ENCODE results near the gene GNA12.
A peak's percentile ranks its signal among the peaks of the same experiment; 100 is the strongest.
"Not testable (repeated sequence)": the region's sequence is repeated elsewhere in the genome, so short reads cannot be mapped to it uniquely, and the experiment has no call there.

The GNA12 gene

DNA sequence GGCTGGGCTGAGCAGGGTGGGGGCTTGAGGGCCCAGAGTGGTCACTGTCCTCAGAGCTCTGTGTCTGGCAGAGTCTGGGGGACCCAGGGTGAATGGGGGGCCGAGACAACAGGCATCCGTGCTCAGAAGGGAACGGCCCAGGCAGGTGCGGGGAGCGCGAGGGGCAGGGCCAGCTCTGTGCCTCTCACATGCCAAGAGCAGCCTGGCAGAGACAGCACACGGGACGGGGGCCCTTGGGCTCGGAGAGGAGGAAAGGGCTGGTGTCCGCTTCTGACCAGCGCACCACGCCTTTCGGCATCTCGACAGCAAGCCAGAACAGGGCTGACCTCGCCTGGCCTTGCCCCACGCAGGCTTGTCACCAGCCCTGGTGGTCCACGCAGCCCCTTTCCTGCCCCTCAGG lies 142.7 kb downstream of the GNA12 start:
- DNase-seq (ENCODE audit: low read depth in 3 of 3, low spot score in 1 of 3): no peak

DNA sequence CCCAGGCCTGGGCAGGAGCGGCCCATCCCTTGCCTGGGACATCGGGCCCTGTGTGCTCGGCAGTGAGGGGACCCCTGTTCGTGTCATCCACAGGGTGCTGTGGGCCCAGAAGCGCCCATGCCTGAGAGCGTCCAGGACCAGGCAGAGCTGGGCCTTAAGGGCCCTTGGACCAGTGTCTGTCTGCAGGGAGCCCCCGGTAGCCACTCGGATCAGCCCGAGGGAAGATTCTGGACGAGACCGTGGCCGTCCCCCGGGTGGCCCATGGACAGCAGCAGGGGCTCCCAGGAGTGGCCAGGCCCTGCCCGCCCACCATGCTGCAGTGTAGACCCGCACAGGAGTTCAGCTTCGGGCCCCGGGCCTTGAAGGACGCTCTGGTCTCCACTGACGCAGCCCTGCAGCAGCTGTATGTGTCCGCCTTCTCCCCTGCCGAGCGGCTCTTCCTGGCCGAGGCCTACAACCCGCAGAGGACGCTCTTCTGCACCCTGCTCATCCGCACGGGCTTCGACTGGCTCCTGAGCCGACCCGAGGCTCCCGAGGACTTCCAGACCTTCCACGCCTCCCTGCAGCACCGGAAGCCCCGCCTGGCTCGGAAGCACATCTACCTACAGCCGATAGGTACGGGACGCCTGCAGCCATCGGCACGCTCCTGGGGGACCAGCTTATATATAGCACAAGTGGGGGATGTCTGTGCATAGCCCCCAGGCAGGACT lies 143.8 kb downstream of the GNA12 start:
- DNase-seq (ENCODE audit: low read depth in 3 of 3, low spot score in 1 of 3): no peak

GRCh38 chr7:2699289-2699620 lies 144.9 kb downstream of the GNA12 start:
- DNase-seq (ENCODE audit: low read depth in 3 of 3, low spot score in 1 of 3): no peak

GRCh38 chr7:2698581-2699288 lies 145.4 kb downstream of the GNA12 start:
- DNase-seq (ENCODE audit: low read depth in 3 of 3, low spot score in 1 of 3): peak in 2 of 3 donors; percentile 37 to 44

DNA sequence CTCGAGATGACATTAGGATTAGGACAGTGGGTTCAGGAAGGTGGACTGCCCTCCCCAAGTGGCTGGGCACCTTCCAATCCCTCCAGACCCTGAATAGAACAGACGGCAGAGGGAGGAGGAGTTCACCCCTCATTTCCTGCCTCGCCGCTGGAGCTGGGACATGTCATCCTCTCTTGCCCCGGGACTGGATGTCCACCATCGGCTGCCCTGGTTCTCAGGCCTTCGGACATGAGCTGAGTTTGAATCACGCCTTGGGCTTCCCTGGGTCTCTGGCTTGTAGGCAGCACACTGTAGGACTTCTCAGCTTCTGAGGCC lies 150.0 kb downstream of the GNA12 start:
- DNase-seq (ENCODE audit: low read depth in 3 of 3, low spot score in 1 of 3): not testable (repeated sequence)

DNA sequence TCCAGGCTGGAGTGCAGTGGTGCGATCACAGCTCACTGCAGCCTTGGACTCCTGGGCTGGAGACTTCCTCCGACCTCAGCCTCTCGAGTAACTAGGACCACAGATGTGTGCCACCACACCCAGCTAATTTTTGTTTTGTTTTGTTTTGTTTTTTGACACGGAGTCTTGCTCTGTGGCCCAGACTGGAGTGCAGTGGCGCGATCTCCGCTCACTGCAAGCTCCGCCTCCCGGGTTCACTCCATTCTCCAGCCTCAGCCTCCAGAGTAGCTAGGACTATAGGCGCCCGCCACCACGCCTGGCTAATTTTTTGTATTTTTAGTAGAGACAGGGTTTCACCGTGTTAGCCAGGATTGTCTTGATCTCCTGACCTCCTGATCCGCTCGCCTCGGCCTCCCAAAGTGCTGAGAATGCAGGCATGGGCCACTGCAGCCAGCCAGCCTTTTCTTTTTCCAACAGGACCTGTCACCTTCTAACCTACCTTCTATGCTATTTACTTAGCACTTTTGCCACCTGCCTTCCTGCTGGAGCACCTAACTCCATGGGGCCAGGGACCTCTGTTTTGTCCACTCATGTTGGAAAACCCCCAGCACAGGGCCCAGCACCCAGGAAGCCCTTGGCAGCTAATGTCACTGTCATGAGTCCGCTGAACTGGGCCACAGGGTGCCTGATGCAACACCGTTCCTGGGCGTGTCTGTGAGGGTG lies 150.5 kb downstream of the GNA12 start:
- DNase-seq (ENCODE audit: low read depth in 3 of 3, low spot score in 1 of 3): not testable (repeated sequence)

DNA sequence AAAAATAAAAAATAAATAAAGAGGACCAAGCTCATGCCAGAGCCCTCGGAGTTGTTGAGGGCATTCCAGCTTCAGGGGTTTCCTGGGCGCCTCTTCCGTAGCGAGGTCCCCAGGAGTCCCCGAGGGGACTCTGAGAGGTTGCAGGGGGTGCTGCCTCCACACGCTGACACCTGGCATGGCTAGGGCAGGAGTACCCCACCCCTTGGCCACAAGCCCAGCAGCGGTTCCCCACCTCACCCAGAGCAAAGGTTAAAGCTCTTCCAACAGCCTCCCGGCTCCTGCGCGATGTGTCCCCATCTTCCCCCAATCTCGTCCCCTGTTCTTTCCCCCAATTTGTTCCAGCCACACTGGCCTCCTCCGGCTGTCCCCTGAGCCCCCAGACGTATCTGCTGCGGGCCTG lies 151.6 kb downstream of the GNA12 start:
- no peak for DNase-seq (ENCODE audit: low read depth in 3 of 3, low spot score in 1 of 3)

DNA sequence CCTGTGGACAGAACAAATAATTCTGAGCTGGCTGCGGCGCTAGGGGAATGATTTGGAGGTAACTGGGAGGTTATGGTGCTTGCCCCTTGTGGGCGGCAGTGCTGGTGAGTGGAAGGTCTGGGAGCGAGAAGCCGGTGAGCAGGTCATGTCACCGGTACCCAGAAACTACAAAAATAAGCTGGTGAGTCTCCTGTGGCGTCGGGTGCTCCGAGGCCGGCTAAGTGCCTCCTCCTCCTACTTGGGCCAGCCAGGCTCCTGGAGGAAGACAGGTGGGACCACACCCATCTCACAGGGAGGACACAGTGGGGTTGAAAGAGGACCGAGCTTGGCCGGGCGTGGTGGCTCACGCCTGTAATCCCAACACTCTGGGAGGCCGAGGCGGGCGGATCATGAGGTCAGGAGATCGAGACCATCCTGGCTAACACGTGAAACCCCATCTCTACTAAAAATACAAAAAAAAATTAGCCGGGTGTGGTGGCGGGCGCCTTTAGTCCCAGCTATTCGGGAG lies 152.1 kb downstream of the GNA12 start:
- not testable (repeated sequence) for DNase-seq (ENCODE audit: low read depth in 3 of 3, low spot score in 1 of 3)

GRCh38 chr7:2691011-2691707 lies 152.9 kb downstream of the GNA12 start:
- no peak for DNase-seq (ENCODE audit: low read depth in 3 of 3, low spot score in 1 of 3)

GRCh38 chr7:2689951-2690705 lies 154.0 kb downstream of the GNA12 start:
- no peak for DNase-seq (ENCODE audit: low read depth in 3 of 3, low spot score in 1 of 3)

DNA sequence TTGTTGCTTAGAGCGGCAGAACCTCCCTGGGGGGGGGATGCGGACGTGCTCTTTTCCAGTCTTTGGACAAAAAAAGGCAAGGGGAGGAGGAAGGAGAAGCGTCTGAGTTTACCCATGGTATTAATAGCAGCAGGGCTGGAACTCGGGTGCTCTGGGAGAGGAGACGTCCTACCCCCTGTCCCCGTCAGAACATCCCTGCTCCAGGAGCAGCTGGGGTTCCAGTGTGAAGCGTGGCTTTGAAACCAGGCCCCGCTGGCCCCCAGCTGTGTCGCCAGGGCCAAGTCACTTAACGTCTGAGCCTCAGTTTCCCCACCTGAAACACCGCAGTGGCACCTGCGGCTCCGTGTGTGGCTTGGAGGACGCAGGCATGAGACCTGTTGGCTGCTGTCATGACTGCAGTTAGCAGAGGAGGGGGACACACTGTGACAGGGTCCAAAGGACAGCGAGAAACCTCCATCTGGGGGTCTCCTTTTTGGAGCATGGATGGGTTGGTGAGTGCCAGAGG lies 154.7 kb downstream of the GNA12 start:
- DNase-seq (ENCODE audit: low read depth in 3 of 3, low spot score in 1 of 3): no peak

DNA sequence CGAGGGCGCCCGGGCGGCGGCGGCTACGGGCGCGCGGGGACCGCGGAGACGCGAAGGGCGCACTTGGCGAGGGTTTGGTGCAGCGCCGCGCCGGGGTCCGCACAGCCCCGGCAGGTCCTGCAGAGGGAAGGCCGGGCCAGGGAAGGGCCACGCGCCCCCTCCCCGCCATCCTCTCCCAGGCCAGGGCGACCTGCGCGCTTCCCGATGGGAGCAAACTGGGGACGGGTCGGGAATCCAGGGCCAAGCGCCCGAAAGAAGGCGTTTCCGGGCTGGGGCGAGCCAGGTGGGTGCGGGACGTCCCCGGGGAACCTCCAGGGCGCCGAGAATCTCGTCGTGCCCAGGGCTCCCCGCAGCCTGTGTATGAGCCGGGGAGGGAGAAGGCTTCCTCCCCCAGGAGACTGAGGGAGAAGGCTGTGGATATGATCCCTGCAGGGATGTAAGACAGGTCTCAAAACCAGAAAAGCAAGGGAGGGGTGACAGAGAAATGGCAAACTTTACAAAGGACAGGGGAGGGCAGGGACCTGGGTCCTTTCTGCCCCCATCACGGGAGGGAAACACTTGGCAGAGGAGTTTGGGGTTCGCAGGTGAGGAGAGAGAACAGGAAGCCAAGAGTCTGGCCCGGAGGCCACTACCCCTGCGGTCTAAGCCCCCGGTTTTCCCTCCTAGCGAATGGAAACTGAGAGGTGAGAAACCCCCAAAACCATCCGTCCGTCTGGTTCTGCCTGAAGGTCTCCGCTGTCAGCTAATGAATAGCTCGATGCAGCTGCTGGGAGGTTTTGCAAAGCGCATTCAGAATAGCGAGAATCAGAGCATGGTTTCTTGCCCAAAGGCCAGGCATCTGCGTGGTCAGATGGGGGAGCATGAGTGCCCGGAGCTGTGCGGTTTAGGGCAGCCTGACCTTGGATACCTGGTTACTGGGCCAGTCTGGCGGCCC lies 155.4 kb downstream of the GNA12 start:
- DNase-seq (ENCODE audit: low read depth in 3 of 3, low spot score in 1 of 3): no peak

DNA sequence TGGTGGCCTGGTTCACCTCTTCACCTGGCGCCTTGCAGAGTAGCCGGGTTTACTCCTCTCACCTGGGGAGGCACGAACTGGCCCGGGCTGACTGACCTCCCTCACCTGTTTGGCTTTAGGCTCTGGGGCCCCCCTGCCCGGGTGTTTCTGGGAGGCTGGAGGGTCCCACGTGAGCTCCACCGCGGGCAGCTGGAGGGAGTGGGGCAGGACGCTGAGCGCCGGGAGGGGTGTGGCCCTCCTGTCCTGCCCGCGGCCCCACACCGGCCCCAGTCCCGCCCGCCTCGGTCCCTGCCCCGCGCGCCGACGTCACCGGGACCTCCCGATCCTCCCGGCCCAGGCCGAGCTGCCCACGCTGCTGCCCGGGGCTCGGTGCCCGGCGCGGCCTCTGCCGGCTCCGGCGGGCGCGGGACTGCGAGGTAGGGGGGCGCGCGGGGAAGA lies 156.2 kb downstream of the GNA12 start, which contains the start of gene AMZ1:
Gene AMZ1, plus strand, starts transcription at position 322 of the 438 bp plus-strand sequence. CDS start 12,250 bp downstream, outside the sequence.
- no peak for DNase-seq (ENCODE audit: low read depth in 3 of 3, low spot score in 1 of 3)

DNA sequence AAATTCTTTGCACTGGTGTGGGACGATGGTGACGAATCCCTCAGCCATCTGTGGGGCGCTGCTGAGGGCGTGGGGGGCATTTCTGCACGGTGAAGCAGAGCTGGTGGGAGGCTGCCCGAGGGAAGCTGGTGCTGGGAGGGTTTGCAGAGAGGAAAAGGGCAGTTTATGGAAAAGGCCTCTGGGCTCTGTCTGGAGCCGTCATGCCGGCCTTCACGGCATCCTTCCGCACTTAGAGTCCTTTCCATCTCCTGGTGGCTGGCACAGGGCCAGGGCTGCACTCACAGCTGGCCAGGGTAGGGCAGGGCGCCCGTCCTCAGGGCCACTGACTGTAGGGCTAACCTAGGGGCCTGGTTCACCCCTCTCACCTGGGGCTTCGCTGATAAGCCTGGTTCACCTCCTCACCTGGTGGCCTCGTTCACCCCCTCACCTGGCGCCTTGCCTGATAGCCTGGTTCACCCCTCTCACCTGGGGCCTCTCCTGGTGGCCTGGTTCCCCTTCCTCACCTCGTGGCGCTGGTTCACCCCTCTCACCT lies 156.7 kb downstream of the GNA12 start:
- DNase-seq (ENCODE audit: low read depth in 3 of 3, low spot score in 1 of 3): no peak

DNA sequence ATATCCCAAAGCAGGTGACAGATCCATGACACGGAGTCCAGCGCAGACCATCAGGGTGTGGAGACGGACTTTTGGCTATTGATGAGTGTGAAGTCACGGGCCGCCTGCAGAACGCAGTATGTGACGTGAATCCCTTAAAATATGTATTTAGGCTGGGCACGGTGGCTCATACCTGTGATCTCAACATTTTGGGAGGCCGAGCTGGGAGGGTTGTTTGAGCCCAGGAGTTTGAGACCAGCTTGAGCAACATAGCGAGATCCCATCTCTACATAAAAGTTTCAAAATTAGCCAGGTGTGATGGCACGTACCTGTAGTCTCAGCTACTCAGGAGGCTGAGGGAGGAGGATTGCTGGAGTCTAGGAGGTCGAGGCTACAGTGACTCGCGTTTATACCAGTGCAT lies 158.0 kb downstream of the GNA12 start:
- no peak for DNase-seq (ENCODE audit: low read depth in 3 of 3, low spot score in 1 of 3)

DNA sequence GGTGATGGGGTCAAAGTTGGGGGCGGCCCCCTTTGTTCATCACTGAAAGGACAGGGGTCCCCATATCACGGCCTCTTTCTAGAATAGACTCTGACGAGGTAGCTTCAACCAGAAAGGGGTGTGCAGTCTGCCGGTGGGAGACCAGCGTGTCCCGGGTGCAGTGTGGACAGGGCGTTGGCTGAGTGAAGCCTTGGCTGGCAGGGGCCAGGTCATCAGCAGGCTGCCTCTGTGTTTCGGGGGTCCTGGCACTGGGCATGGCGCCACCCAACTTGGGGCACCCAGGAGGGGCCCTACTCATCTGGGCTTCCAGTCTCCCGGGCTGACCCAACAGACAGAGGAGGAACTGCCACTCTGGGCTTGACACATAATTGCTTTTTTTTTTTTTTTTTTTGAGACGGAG lies 159.6 kb downstream of the GNA12 start:
- DNase-seq (ENCODE audit: low read depth in 3 of 3, low spot score in 1 of 3): no peak

DNA sequence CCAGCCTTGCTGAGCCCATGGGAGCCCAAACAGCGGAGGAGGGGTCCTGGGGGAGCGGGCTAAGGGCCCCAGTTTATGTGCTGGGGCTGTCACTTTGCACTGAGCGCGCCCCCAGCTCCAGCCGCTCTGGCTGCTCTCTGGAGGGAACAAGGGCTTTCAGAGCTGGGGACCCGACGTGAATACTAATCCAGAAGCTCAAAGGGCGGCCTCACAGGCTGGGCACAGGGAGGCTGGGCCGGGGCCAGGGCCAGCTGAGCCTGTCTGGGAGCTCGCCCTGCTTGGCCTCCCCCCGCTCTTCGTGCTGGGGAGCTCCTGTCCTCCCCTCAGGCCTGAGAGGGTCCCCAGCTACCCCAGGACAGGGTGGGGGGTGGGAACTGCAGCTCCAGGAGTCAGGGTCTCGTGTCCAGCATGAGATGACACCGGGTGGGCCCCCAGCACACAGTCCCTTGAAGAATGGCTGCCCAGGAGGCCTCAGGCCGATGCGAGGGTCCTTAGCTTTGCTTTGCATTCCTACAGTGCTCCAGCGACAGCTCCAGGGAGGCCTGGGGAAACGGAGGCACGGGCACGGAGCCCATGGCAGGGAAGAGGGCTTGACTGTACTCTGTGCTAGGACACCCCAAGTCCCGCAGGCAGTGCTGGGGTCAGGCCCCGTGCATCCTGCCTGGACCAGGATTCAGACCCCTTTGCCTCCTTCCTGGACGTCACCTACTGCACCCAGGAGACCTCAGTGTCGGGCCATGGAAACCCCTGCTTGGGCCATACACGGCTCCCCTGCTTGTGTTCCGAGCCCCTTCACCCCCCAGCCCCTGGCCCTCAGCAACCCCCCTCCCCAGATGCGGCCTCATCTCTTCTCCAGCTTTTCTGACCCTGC lies 161.9 kb downstream of the GNA12 start:
- DNase-seq (ENCODE audit: low read depth in 3 of 3, low spot score in 1 of 3): no peak

DNA sequence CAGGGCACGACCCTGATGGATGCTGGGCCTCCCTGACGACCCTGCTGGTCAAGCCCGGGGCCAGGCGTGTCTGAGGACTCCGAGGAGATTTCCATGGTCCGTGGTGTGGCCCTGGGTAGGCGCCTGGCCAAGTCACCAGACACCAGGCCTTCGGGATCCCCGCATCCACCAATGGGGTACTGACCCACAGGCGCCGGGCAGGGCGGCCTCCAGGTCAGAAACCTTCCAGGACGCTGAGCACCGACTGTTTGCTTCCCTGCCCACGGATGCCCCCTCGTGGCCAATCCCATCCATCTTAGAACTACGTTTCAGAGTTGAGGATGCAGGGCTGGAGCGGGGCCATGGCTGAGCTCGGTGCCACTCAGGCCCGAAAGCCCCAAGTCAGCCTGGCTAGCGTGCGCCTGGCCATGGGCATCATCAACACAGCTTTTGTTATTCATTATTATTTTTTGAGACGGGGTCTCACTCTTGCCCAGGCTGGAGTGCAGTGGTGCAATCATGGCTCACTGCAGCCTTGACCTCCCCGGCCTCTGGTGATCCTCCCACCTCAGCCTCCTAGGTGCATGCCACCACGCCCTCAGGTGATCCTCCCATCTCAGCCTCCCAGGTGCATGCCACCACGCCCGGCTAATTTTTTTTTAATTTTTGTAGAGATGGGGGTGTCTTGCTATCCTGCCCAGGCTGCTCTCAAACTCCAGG lies 163.2 kb downstream of the GNA12 start:
- peak in 2 of 3 donors; percentile 9 to 28 for DNase-seq (ENCODE audit: low read depth in 3 of 3, low spot score in 1 of 3)

Measured in stimulated activated CD4-positive, alpha-beta T cell treated with anti-CD3 and anti-CD28 coated beads, TNF-alpha, amount 100 ng/mL, for 1 hour (primary cell).